Fibroblast of pulmonary artery (primary cell): ENCODE data around the gene SLC35A2.

Experiments
- DNase-seq: peaks from one replicate; pipeline ENCODE4 v3.0.0-alpha.2; 2010; ENCODE audit warnings: low read depth
- H3K4me3 ChIP-seq: replicated peaks from 2 replicates; pipeline ENCODE4 v1.5.1; 2011; ENCODE audit warnings: low read depth, mild to moderate bottlenecking, control low read depth, low read length, moderate library complexity
- CTCF ChIP-seq: IDR thresholded peaks from 2 replicates; pipeline ENCODE4 v1.5.1; 2011; ENCODE audit warnings: mild to moderate bottlenecking, control low read depth, low read length, inconsistent platforms; ENCODE audit errors: missing control alignments

The SLC35A2 gene

DNA sequence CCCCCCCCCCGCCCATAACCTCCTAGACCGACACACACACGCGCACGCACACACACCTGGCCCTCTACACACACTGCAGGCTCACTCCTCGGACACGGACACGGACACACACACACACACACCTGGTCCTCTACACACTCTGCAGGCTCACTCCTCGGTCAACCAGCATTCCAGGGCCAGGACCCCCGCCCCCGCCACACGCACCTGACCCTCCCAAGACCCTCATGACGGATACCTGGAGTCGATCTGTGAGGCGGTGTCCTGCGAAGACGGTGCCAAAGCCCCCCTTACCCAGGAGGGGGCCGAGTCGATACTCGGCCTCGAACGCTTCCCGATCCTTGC is 6.8 kb upstream of the SLC35A2 start:
- no peak for DNase-seq
- no peak for TF ChIP-seq CTCF
- peak overlapping the region; percentile 60 for H3K4me3 ChIP-seq

GRCh38 chrX:48917139-48918001 is 5.9 kb upstream of the SLC35A2 start:
- peak; percentile 90 for DNase-seq
- peak; percentile 82 for TF ChIP-seq CTCF
- H3K4me3 ChIP-seq = peak overlapping the region; percentile 60

- no peak for TF ChIP-seq CTCF
- DNase-seq = no peak
- H3K4me3 ChIP-seq = no peak overlapping the region
These were observed 3.4 kb upstream of the SLC35A2 start for GRCh38 chrX:48914593-48915493.

DNA sequence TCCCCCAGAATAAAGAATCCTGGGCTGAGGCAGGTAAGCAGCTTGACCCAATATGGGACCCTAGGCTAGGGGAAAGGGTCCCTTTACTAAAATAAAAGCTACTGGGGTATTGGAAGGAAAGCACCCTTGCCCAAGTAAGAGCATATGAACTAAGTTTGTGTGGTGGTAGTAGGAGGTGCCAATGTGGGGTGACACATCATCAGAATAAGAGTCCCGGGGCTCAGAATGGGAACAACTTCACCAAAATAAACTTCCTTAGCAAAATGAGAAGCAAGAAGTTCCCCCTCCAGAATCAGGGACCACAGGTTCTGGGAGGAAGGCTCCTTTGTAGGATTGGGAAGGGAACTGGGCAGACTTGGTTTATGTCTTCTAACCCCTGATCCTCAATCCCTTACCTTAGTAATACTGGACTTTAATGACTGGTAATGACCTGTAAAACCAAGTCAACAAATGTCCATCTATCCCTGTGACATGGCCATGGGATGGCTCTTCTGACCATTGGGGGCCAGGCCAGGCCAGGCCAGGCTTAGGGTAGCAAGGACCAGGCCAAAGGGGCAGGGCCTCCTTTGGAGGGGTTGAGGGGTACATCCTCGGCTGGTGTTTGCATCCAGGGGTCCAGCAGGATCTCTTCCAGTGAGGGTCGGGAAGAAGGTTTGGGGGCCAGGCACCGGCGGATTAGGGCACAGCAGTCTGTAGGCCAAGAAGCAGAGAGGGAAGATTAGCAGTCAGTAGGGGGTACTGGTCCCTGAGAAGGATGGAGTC is 2.3 kb upstream of the SLC35A2 start:
- DNase-seq = no peak
- TF ChIP-seq CTCF = no peak
- H3K4me3 ChIP-seq = no peak overlapping the region

- H3K4me3 ChIP-seq = peak overlapping the region; percentile 81
- TF ChIP-seq CTCF = no peak
- peak; percentile 28 for DNase-seq
These were observed 477 bp downstream of the SLC35A2 start for GRCh38 chrX:48910926-48911411.

GRCh38 chrX:48909703-48910294 is 1.6 kb downstream of the SLC35A2 start:
- DNase-seq = no peak
- no peak for TF ChIP-seq CTCF
- no peak overlapping the region for H3K4me3 ChIP-seq
